PC-3 (cell line): ENCODE measurements around the gene STX1B. TPM values are rescaled to one million over a fixed set of nuclear protein-coding genes. Genes with fewer than 3 reads are reported as not detected.

Experiments
- ATAC-seq: fragments of 200-7000 bp; cut with Tn5 transposase; 2 replicates; pipeline ENCODE4 v1.9.1; 2020; ENCODE audit warnings: mild to moderate bottlenecking, moderate library complexity
- BruUV-seq: library from RNA; stranded (reverse); fragments of 400-500 nt; replicated peaks from 2 replicates; lab custom pipeline; 2021; lab: Mats Ljungman, UMichigan
- CTCF ChIA-PET: fragments of 300-600 bp; sonication (Branson Sonifier 250); formaldehyde crosslinking; loops from one replicate; lab custom pipeline; 2022; ENCODE audit warnings: antibody characterized with exemption; lab: Charles Lee
- POLR2A ChIA-PET: fragments of 300-600 bp; sonication (Branson Sonifier 250); formaldehyde crosslinking; loops from one replicate; lab custom pipeline; 2022; ENCODE audit warnings: antibody characterized with exemption; ENCODE audit not compliant: unreplicated experiment; lab: Charles Lee
- DNase-seq: peaks from one replicate; pipeline ENCODE4 v3.0.0-alpha.2; 2015
- H2AFZ ChIP-seq: fragments of 300-600 bp; sonication (generic); 2 replicates; pipeline ENCODE4 v1.6.0; 2016; ENCODE audit warnings: antibody characterized with exemption, low read length
- H3F3A ChIP-seq: fragments of 300-600 bp; sonication (generic); one replicate; pipeline ENCODE4 v1.6.0; 2017; ENCODE audit warnings: antibody characterized with exemption, low read length, control low read depth, mild to moderate bottlenecking; ENCODE audit not compliant: unreplicated experiment
- H3K27ac ChIP-seq: fragments of 300-600 bp; sonication (generic); 2 replicates; pipeline ENCODE4 v1.5.1; 2016; ENCODE audit warnings: mild to moderate bottlenecking, low read length
- H3K27me3 ChIP-seq: fragments of 300-600 bp; sonication (generic); 2 replicates; pipeline ENCODE4 v1.6.1; 2016; ENCODE audit warnings: low read length, mixed read lengths
- H3K36me3 ChIP-seq: fragments of 300-600 bp; sonication (generic); 2 replicates; pipeline ENCODE4 v1.6.1; 2016; ENCODE audit warnings: low read depth, mixed run types, low read length, mixed read lengths
- H3K4me1 ChIP-seq: fragments of 300-600 bp; sonication (generic); 2 replicates; pipeline ENCODE4 v1.5.1; 2016; ENCODE audit warnings: low read length; ENCODE audit not compliant: insufficient read depth
- H3K4me2 ChIP-seq: fragments of 300-600 bp; sonication (generic); 2 replicates; pipeline ENCODE4 v1.6.0; 2016; ENCODE audit warnings: low read length
- H3K4me3 ChIP-seq: fragments of 300-600 bp; sonication (generic); 2 replicates; pipeline ENCODE4 v1.5.1; 2016; ENCODE audit warnings: mild to moderate bottlenecking, low read length, mixed read lengths
- H3K79me2 ChIP-seq: fragments of 300-600 bp; sonication (generic); 2 replicates; pipeline ENCODE4 v1.6.1; 2017; ENCODE audit warnings: low read length, mixed read lengths
- H3K9ac ChIP-seq: fragments of 300-600 bp; sonication (generic); 2 replicates; pipeline ENCODE4 v1.6.0; 2016; ENCODE audit warnings: mild to moderate bottlenecking, low read length
- H3K9me2 ChIP-seq: fragments of 300-600 bp; sonication (generic); replicated peaks from 2 replicates; pipeline ENCODE4 v1.6.1; 2016; ENCODE audit warnings: mixed run types, low read length, mixed read lengths
- H3K9me3 ChIP-seq: fragments of 300-600 bp; sonication (generic); 2 replicates; pipeline ENCODE4 v1.6.1; 2016; ENCODE audit warnings: low read length, mixed read lengths
- H4K20me1 ChIP-seq: fragments of 300-600 bp; sonication (generic); 2 replicates; pipeline ENCODE4 v1.6.1; 2016; ENCODE audit warnings: low read length, mixed read lengths
- EZH2 ChIP-seq: fragments of 300-600 bp; sonication (generic); IDR thresholded peaks from one replicate; pipeline ENCODE4 v1.6.1; 2017; ENCODE audit warnings: antibody characterized with exemption, mild to moderate bottlenecking, low read length; ENCODE audit not compliant: unreplicated experiment
- EZH2phosphoT487 ChIP-seq: fragments of 300-600 bp; sonication (generic); IDR thresholded peaks from 2 replicates; pipeline ENCODE4 v1.6.1; 2018; ENCODE audit warnings: mild to moderate bottlenecking, antibody characterized with exemption, low read length, borderline replicate concordance
- intact Hi-C: fragments of 100-400 bp; cut with micrococcal nuclease; formaldehyde crosslinking; loops from 2 replicates; pipeline ENCODE4 v1.9.0; 2023
- total RNA-seq: library from RNA; depleted of rRNA; stranded (reverse); fragments of >200 nt; gene quantifications from 2 replicates; pipeline ENCODE4 v1.2.3, GENCODE V29; 2014
- TF ChIP-seq, protein P1 (sequence below): fragments of 300-600 bp; sonication (generic); conservative IDR thresholded peaks from 2 replicates; pipeline ENCODE4 v1.5.1; 2017; ENCODE audit warnings: antibody characterized with exemption, low read depth, mild to moderate bottlenecking, low read length

Gene STX1B
- total RNA-seq, 1 experiment from 2014 or later = 1.5 TPM

DNA sequence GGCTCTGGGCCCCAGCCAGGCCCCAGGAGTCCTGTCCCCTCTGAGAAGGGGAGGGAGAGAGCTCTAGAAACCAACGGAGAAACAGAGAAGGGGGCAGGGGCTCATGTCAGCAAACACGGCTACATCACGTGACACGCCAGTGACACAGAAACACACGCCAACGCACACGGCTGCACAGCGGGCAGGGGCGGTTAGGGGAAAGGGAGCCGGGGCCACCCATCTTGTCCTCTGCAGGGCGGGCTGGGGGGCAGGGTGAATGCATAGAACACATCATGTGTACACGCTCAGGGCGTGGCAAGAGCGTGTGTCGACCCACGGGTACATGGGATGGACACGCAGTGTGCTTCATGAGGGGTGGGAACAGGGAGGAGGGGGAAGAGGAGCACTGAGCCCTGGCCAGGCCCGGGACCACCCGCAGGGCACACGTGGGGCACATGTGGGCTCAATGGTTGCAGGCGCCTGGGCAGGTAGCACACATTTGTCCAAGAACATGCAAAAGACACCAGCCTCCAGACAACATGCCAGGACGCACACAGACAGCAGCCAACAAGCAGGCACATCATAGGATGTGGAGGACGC is 20.9 kb downstream of the STX1B start:
- peaks cover 7% of the 10 kb centered on the region; the same call in 1 of the 2 replicates for H3K4me1 ChIP-seq
- no TSS peak for BruUV-seq
- intact Hi-C loops = no loop called here
- H3K27ac ChIP-seq = no peak overlapping the region
- no peaks in the 10 kb centered on the region for H3K27me3 ChIP-seq
- H3K4me2 ChIP-seq = no peak overlapping the region
- no peak overlapping the region for H2AFZ ChIP-seq
- DNase-seq (no peak), ATAC-seq (no peak)
- CTCF ChIA-PET = no interaction called here
- H3K4me3 ChIP-seq = no peak overlapping the region
- TF ChIP-seq, protein P1, sequence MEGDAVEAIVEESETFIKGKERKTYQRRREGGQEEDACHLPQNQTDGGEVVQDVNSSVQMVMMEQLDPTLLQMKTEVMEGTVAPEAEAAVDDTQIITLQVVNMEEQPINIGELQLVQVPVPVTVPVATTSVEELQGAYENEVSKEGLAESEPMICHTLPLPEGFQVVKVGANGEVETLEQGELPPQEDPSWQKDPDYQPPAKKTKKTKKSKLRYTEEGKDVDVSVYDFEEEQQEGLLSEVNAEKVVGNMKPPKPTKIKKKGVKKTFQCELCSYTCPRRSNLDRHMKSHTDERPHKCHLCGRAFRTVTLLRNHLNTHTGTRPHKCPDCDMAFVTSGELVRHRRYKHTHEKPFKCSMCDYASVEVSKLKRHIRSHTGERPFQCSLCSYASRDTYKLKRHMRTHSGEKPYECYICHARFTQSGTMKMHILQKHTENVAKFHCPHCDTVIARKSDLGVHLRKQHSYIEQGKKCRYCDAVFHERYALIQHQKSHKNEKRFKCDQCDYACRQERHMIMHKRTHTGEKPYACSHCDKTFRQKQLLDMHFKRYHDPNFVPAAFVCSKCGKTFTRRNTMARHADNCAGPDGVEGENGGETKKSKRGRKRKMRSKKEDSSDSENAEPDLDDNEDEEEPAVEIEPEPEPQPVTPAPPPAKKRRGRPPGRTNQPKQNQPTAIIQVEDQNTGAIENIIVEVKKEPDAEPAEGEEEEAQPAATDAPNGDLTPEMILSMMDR = no peak
- TF ChIP-seq EZH2 = no peak
- H3K9ac ChIP-seq = no peak overlapping the region
- H3K9me2 ChIP-seq = no peaks in the 10 kb centered on the region
- no peaks in the 10 kb centered on the region for H3K79me2 ChIP-seq
- H3K9me3 ChIP-seq = no peaks in the 10 kb centered on the region
- no peaks in the 10 kb centered on the region for H3F3A ChIP-seq
- POLR2A ChIA-PET = no interaction called here
- H3K36me3 ChIP-seq = no peaks in the 10 kb centered on the region
- no peaks in the 10 kb centered on the region for H4K20me1 ChIP-seq

DNA sequence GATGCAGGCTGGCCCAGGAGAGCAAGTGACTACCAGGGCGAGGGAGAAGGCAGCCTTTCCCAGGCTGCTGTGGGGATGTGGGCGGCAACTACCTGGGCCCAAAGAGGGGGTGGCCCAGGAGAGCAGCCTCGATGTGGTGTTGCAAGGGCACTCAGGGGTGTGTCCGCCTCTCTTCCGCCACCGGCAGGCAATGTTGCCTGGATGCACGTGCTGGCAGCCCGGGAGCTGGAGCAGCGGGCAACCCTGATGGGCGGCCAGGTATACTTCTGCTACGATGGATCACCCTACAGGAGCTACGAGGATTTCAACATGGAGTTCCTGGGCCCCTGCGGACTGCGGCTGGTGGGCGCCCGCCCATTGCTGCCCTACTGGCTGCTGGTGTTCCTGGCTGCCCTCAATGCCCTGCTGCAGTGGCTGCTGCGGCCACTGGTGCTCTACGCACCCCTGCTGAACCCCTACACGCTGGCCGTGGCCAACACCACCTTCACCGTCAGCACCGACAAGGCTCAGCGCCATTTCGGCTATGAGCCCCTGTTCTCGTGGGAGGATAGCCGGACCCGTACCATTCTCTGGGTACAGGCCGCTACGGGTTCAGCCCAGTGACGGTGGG is 22.8 kb downstream of the STX1B start:
- Histone ChIP-seq H3K79me2 (no peaks in the 10 kb centered on the region), H3K4me1 (peaks cover 7% of the 10 kb centered on the region; the same call in 1 of the 2 replicates), H4K20me1 (no peaks in the 10 kb centered on the region), H3K27me3 (no peaks in the 10 kb centered on the region), H3F3A (no peaks in the 10 kb centered on the region), H3K9ac (no peak overlapping the region), H3K9me2 (no peaks in the 10 kb centered on the region), H3K4me2 (no peak overlapping the region), H3K27ac (no peak overlapping the region), H3K4me3 (no peak overlapping the region), H2AFZ (no peak overlapping the region), H3K36me3 (no peaks in the 10 kb centered on the region), H3K9me3 (no peaks in the 10 kb centered on the region)
- ChIA-PET CTCF (no interaction called here), POLR2A (no interaction called here)
- TF ChIP-seq, protein P1 = no peak
- no peak for TF ChIP-seq EZH2phosphoT487
- TF ChIP-seq EZH2 = no peak
- BruUV-seq = no TSS peak
- DNase-seq = no peak
- intact Hi-C loops = no loop called here
- no peak for ATAC-seq
